HCT116 (cell line): Measurements from ENCODE around the gene CYB5R2. TPM values are rescaled to one million over a fixed set of nuclear protein-coding genes. Genes with fewer than 3 reads are reported as not detected.

Experiments
- ATAC-seq: fragments of 200-7000 bp; cut with Tn5 transposase; 2 replicates; pipeline ENCODE4 v1.9.1; 2020; ENCODE audit warnings: mild to moderate bottlenecking, moderate library complexity
- BruUV-seq: library from RNA; stranded (reverse); fragments of 400-500 nt; replicated peaks from 2 replicates; lab custom pipeline; 2021; lab: Mats Ljungman, UMichigan
- CTCF ChIA-PET: fragments of 300-600 bp; sonication (Branson Sonifier 250); formaldehyde crosslinking; loops from one replicate; lab custom pipeline; 2021; ENCODE audit warnings: antibody characterized with exemption; lab: Charles Lee
- POLR2A ChIA-PET: fragments of 300-600, 350-600 bp; sonication (Branson Sonifier 250); formaldehyde crosslinking; loops from one replicate; lab custom pipeline; 2021; ENCODE audit warnings: antibody characterized with exemption; lab: Charles Lee
- RAD21 ChIA-PET, 2 experiments: fragments of 300-600 bp; sonication (Branson Sonifier 250); formaldehyde crosslinking; loops; one replicate each; lab custom pipeline; 2023; ENCODE audit warnings: low total read pairs in 2 of 2; ENCODE audit not compliant: uncharacterized antibody in 2 of 2, unreplicated experiment in 2 of 2, low non-redundant PET in 1 of 2; lab: Charles Lee
- DNase-seq: peaks from one replicate; pipeline ENCODE4 v3.0.0-alpha.2; 2010; ENCODE audit warnings: low read depth, low spot score
- H2AFZ ChIP-seq: fragments of 200-600 bp; shearing (Covaris generic), sonication (generic); 2 replicates; pipeline ENCODE4 v1.6.1; 2017; ENCODE audit warnings: low read depth, mixed run types, mixed read lengths, antibody characterized with exemption, low read length; ENCODE audit not compliant: poor library complexity, severe bottlenecking
- H3K27ac ChIP-seq: 2 replicates; pipeline ENCODE4 v1.5.1; 2012; ENCODE audit warnings: low read depth, low read length
- H3K27me3 ChIP-seq: fragments of 200-600 bp; sonication (generic); 2 replicates; pipeline ENCODE4 v1.6.1; 2016; ENCODE audit warnings: mixed run types, low read length, mixed read lengths; ENCODE audit not compliant: insufficient read depth
- H3K36me3 ChIP-seq, 2 experiments: fragments of 200-500 bp in 1 of 2; fragments of 200-600 bp in 1 of 2; sonication (Bioruptor generic) in 1 of 2; sonication (generic) in 1 of 2; 2 replicates each; pipeline versions ENCODE4 v1.5.1 to v1.6.1; 2014 to 2016; ENCODE audit warnings: low read length in 2 of 2, inconsistent platforms in 1 of 2, mixed read lengths in 1 of 2, mixed run types in 1 of 2; ENCODE audit not compliant: insufficient read depth in 2 of 2, control insufficient read depth in 1 of 2
- H3K4me1 ChIP-seq, 2 experiments: fragments of 200-600 bp in 1 of 2; sonication (generic) in 1 of 2; 2 replicates each; pipeline versions ENCODE4 v1.5.1 to v1.6.1; 2012 to 2017; ENCODE audit warnings: low read length in 2 of 2, inconsistent platforms in 1 of 2, mild to moderate bottlenecking in 1 of 2, mixed read lengths in 1 of 2, mixed run types in 1 of 2, moderate library complexity in 1 of 2; ENCODE audit not compliant: insufficient read depth in 2 of 2, control insufficient read depth in 1 of 2
- H3K4me2 ChIP-seq: fragments of 200-600 bp; sonication (generic); 2 replicates; pipeline ENCODE4 v1.6.1; 2017; ENCODE audit warnings: mixed run types, low read length, mixed read lengths
- H3K4me3 ChIP-seq, 2 experiments: fragments of 200-600 bp in 1 of 2; sonication (generic) in 1 of 2; replicated peaks in 1 of 2; 2 replicates each; pipeline ENCODE4 v1.5.1; 2011 to 2016; ENCODE audit warnings: low read length in 2 of 2, control low read depth in 1 of 2, low read depth in 1 of 2, mild to moderate bottlenecking in 1 of 2, mixed read lengths in 1 of 2, mixed run types in 1 of 2
- H3K79me2 ChIP-seq: fragments of 200-600 bp; sonication (generic); 2 replicates; pipeline ENCODE4 v1.6.1; 2017; ENCODE audit warnings: mild to moderate bottlenecking, mixed run types, low read length, moderate library complexity, mixed read lengths; ENCODE audit not compliant: insufficient read depth
- H3K9ac ChIP-seq: fragments of 200-600 bp; sonication (generic); 2 replicates; pipeline ENCODE4 v1.6.1; 2016; ENCODE audit warnings: low read length, mixed read lengths
- H3K9me2 ChIP-seq: fragments of 200-600 bp; sonication (generic), shearing (Covaris generic); 2 replicates; pipeline ENCODE4 v1.6.1; 2017; ENCODE audit warnings: mixed run types, mild to moderate bottlenecking, moderate library complexity; ENCODE audit not compliant: insufficient read depth
- H3K9me3 ChIP-seq, 2 experiments: fragments of 200-500 bp in 1 of 2; fragments of 200-600 bp in 1 of 2; sonication (Bioruptor generic) in 1 of 2; sonication (generic) in 1 of 2; 2 replicates each; pipeline ENCODE4 v1.6.1; 2014 to 2017; ENCODE audit warnings: low read length in 2 of 2, mixed read lengths in 2 of 2, inconsistent platforms in 1 of 2, low read depth in 1 of 2, mild to moderate bottlenecking in 1 of 2, mixed run types in 1 of 2, moderate library complexity in 1 of 2; ENCODE audit not compliant: control insufficient read depth in 1 of 2, insufficient read depth in 1 of 2
- H4K20me1 ChIP-seq: fragments of 200-600 bp; sonication (generic), shearing (Covaris generic); 2 replicates; pipeline ENCODE4 v1.6.1; 2017; ENCODE audit warnings: mixed run types, mild to moderate bottlenecking, moderate library complexity; ENCODE audit not compliant: insufficient read depth
- CBX3 ChIP-seq: IDR thresholded peaks from 2 replicates; pipeline ENCODE4 v1.6.1; 2012; ENCODE audit warnings: low read depth
- CTCF ChIP-seq, 3 experiments: fragments of 200-600 bp in 1 of 3; sonication (generic) in 1 of 3; IDR thresholded peaks in 2 of 3; conservative IDR thresholded peaks in 1 of 3; 2 replicates each; pipeline ENCODE4 v1.5.1; 2012 to 2017; ENCODE audit warnings: low read depth in 2 of 3, low read length in 2 of 3, antibody characterized with exemption in 1 of 3, borderline replicate concordance in 1 of 3, control low read depth in 1 of 3, mild to moderate bottlenecking in 1 of 3, mixed read lengths in 1 of 3, mixed run types in 1 of 3, moderate library complexity in 1 of 3; ENCODE audit not compliant: insufficient read depth in 1 of 3
- ELF1 ChIP-seq: IDR thresholded peaks from 2 replicates; pipeline ENCODE4 v1.6.1; 2012; ENCODE audit warnings: low read depth, borderline replicate concordance
- EZH2 ChIP-seq: fragments of 200-600 bp; sonication (generic); IDR thresholded peaks from 2 replicates; pipeline ENCODE4 v1.6.1; 2017; ENCODE audit warnings: antibody characterized with exemption, mixed run types
- FOSL1 ChIP-seq: IDR thresholded peaks from 2 replicates; pipeline ENCODE4 v1.6.1; 2012; ENCODE audit warnings: low read depth
- MAX ChIP-seq: IDR thresholded peaks from 2 replicates; pipeline ENCODE4 v1.6.1; 2012
- POLR2AphosphoS5 ChIP-seq: IDR thresholded peaks from 2 replicates; pipeline ENCODE4 v1.6.1; 2011; ENCODE audit warnings: mild to moderate bottlenecking, low read depth, low read length, moderate library complexity
- TCF7L2 ChIP-seq: IDR thresholded peaks from 2 replicates; pipeline ENCODE4 v1.7.0; 2011; ENCODE audit warnings: borderline replicate concordance, inconsistent platforms; ENCODE audit not compliant: insufficient read depth, insufficient read length; ENCODE audit errors: extremely low read depth
- ZBTB33 ChIP-seq: IDR thresholded peaks from 2 replicates; pipeline ENCODE4 v1.6.1; 2011; ENCODE audit warnings: mild to moderate bottlenecking, low read length, moderate library complexity; ENCODE audit not compliant: insufficient replicate concordance; ENCODE audit errors: extremely low read depth
- intact Hi-C: fragments of 100-400 bp; cut with micrococcal nuclease; formaldehyde crosslinking; loops from 2 replicates; pipeline ENCODE4 v1.10.0; 2022
- total RNA-seq: library from RNA; stranded (reverse); gene quantifications from one replicate; pipeline ENCODE4 v1.2.1, GENCODE V29; 2021; ENCODE audit not compliant: unreplicated experiment

Gene CYB5R2
- total RNA-seq, 1 experiment from 2014 or later, result 14.4 TPM

GRCh38 chr11:7642747-7643146 is 30.6 kb downstream of the CYB5R2 start (continued):
- no peak for TF ChIP-seq ELF1
- no peak for TF ChIP-seq CTCF (IDR thresholded peaks at IDR 0.05 in 2 of 3, conservative IDR thresholded peaks at IDR 0.05 in 1 of 3; ENCODE audit: borderline replicate concordance in 1 of 3, insufficient read depth in 1 of 3, low read depth in 2 of 3, low read length in 2 of 3)
- no peak for TF ChIP-seq POLR2AphosphoS5

GRCh38 chr11:7640816-7641215 is 32.5 kb downstream of the CYB5R2 start:
- ChIA-PET RAD21 (no interaction called here), CTCF (no interaction called here), POLR2A (no interaction called here)
- Histone ChIP-seq H3K9me3 (no peaks in the 10 kb centered on the region), H3K4me1 (no peaks in the 10 kb centered on the region), H3K9me2 (no peaks in the 10 kb centered on the region), H3K27me3 (no peaks in the 10 kb centered on the region), H3K27ac (no peak overlapping the region), H3K36me3 (no peaks in the 10 kb centered on the region), H3K4me2 (no peak overlapping the region), H2AFZ (no peak overlapping the region), H4K20me1 (no peaks in the 10 kb centered on the region), H3K9ac (no peak overlapping the region), H3K79me2 (no peaks in the 10 kb centered on the region), H3K4me3 (no peak overlapping the region)
- no peak for ATAC-seq
- intact Hi-C loops, result no loop called here
- TF ChIP-seq CBX3 (no peak), EZH2 (no peak), FOSL1 (no peak), ZBTB33 (no peak), MAX (no peak), TCF7L2 (no peak)
- DNase-seq, result no peak
- no TSS peak for BruUV-seq
